Stimulated activated CD4-positive, alpha-beta T cell treated with anti-CD3 and anti-CD28 coated beads, Interleukin-1b, Interleukin-23, amount 100 ng/mL, for 48 hours (primary cell): ENCODE results near the gene HNRNPLL.
"Not testable (repeated sequence)": the region's sequence is repeated elsewhere in the genome, so short reads cannot be mapped to it uniquely, and the experiment has no call there.

Experiments
- DNase-seq: peaks from one replicate; pipeline ENCODE4 v3.0.0-alpha.2; 2020

The HNRNPLL gene

DNA sequence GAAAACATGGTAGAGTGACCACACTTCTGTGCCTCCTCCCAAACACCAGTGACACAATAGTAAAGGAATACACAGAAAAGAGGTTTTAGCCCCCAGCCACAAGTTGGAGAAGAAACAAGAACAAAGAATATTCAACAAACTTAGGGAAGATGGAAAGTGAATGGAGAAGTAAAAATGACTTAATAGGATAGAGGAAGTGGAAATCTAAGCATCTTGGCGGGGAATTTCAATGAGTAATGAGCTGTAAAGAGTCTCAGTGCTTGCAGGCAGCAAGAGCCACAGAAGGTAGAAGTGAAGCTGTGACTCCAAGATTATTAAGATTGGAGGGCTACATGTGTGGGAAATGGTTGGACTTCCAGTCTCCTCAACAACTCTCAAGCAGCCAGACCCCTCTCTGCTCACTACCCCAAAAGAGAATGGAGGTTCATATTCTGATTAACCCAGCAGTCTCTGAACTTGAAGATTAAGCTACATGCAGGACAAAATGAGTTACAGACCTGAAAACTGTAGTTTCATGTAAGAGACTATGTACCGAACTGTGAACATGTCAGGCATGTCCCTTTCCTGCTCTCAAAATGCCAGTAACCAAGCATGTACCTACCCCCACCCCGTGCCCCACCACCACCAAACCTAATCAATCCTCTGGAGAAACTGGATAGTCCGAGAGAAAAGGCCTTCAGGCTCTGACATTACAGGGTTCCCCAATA, 16.9 kb upstream of the HNRNPLL start:
- DNase-seq = no peak

DNA sequence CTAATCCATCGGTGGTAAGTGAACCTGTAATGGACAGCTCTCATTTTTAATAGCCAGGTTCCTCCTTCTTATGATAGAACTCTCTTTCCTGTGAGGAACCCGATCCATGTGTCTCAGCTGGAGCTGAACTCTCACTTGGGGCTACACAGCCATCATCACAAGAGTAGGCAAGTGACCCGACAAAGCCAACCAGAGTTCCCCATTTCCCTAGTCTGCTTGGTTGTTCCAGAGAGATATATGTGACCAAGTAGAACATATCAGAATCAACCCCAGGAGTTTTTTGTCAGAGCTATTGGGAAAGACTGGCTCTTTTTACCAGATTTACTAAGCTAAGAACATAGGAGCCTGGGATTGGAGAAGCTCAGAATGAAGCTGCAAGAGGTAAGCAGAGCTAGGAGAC, 14.6 kb upstream of the HNRNPLL start:
- no peak for DNase-seq

DNA sequence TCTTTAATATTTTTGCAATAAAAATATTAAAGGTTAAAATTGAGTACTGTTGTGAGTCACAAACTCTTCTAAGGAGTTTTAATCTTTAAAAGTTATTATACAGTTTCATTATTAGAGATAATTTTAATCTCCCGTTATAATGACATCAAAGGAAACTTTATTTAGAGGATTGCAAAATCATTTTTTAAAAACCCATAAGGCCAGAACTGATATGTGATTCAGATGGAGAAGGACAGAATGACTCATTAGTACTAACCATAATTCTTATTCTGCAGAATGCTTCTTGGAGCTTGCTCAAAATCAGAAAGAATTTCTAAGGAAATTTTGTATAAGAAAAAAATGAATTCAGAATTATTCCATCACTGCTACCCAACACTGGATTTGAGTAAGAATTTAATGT, 12.5 kb upstream of the HNRNPLL start:
- DNase-seq = no peak

DNA sequence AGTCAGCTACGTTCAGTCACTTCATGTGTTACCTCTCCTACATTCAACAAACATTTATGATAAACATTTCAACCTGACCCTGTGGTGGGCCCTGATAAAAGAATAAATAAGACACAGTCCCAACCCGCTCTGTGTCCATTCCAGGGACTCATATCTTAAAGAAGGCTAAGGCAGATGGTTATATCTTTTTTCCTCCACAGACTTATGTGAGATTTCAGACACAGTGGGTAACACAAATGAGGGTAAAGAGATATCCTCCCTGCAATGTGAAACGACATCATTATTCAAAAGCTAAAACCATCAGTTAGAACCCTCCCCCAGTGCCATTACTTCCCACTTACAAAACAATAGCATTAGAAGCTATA, 11.1 kb upstream of the HNRNPLL start:
- no peak for DNase-seq

DNA sequence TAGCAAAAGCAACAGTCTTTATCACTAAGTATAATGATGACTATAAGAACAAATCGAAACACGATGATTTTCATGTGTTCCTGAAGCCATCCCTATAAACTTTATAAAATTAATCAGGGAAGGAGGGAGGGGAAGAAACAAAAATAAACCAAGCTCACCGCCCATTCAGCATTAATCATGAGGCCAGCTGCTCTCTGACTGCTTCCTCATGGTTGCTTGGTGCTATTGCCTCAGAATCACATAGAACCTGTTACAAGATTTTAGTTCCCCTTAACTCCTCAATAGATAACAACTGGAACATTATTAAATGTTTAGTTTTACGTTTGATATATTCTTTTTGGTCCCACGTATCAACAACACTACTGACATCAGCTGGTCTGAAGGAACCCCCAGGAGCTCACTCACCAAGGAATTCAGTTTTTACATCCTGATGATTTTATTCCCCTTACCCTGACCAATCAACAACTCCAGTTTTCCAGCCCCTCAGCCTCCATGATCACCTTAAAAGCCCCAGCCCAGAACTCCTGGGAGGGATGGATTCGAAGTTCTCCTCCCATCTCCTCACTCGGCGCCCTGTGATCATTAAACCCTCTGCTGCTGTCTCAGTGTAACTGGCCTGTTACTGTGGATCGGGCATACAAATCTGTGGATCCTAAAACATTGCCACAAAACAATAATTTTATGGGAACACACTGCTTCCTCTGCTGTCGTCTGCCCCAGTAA, 10.6 kb upstream of the HNRNPLL start:
- DNase-seq = no peak

DNA sequence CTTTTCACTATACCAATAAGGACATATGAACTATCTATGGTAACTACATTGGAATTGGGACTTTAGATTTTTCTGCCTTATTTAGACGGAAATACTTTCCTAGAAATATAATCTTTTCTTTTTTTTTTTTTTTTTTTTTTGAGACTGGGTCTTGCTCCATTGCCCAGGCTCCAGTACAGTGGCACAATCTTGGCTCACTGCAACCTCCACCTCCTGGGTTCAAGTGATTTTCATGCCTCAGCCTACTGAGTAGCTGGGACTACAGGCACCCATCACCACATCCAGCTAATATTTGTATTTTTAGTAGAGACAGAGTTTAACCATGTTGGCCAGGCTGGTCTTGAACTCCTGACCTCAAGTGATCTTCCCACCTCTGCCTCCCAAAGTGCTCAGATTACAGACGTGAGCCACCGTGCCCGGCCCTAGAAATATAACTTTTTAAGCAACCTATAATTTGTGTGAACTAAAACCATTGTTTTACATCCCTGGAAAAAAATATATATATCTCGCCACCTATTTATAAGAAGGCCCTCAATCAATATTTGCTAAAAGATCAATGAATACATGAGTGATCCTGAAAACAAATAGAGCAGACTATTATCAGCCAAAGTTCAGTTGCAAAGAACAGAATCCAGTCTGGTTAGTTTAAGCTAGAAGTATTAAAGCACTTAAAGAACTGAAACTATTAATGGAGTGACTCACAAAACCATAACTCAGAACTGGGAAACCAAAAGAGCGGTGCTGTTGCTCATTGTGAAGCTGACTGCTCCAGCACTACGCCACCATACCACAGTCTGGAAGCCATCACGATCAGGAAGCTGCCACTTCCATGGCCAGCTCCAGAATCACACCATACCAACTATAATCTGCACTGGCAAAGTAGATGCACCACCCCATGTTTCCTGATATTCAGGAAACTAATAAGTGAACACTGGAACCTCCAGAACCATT, 8.4 kb upstream of the HNRNPLL start:
- DNase-seq = peak; percentile 46

DNA sequence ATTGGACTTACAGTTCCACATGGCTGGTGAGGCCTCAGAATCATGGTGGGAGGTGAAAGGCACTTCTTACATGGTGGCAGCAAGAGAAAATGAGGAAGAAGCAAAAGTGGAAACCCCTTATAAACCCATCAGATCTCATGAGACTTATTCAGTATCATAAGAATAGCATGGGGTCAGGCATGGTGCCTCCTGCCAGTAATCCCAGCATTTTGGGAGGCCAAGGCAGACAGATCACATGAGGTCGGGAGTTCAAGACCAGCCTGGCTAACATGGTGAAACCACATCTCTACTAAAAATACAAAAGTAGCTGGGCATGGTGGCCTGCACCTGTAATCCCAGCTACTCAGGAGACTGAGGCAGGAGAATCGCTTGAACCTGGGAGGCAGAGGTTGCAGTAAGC, 6.5 kb upstream of the HNRNPLL start:
- not testable (repeated sequence) for DNase-seq

DNA sequence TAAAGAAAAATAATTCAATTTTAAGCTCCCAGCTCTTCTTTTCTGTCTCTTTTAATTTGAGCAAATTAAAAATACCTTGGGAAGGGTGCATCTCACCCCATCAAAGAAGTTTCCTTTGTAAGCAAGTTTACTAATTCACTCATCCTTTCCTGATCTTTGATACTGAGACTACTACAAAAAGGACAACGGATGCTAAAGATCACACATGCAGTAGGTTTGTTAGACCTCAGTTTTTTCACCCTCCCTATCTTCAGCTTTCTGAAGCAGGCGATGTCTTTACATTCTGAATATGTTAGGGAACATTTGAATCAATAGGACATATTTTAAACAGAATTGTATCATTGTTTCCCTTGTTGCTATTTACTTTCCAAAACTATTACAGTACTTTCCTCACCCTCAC, 6.0 kb upstream of the HNRNPLL start:
- DNase-seq = no peak

DNA sequence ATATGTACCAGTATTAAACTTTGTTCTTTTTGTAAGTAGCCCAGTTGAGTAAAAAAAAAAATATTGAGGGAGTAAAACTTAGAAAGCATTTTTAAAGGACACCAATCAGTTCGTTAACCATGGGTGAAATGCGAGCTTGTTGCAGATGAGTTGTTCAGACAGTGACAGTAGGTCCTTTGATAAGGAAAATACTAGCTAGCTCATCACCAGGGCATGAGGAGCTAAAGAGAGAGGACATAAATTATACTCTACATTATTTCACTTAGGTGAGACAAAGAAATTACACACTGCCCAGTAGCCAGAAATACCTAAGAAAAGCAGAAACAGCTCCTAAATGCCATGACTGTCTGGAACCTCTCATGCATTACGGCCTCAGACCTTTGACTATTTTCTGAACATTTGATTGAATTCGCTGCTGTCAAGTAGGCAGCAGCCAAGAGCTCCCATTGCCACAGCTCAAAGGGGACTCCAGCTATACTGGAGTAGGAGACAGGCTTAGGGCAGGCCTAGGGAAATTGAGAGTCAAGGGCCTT, 2.6 kb upstream of the HNRNPLL start:
- no peak for DNase-seq

DNA sequence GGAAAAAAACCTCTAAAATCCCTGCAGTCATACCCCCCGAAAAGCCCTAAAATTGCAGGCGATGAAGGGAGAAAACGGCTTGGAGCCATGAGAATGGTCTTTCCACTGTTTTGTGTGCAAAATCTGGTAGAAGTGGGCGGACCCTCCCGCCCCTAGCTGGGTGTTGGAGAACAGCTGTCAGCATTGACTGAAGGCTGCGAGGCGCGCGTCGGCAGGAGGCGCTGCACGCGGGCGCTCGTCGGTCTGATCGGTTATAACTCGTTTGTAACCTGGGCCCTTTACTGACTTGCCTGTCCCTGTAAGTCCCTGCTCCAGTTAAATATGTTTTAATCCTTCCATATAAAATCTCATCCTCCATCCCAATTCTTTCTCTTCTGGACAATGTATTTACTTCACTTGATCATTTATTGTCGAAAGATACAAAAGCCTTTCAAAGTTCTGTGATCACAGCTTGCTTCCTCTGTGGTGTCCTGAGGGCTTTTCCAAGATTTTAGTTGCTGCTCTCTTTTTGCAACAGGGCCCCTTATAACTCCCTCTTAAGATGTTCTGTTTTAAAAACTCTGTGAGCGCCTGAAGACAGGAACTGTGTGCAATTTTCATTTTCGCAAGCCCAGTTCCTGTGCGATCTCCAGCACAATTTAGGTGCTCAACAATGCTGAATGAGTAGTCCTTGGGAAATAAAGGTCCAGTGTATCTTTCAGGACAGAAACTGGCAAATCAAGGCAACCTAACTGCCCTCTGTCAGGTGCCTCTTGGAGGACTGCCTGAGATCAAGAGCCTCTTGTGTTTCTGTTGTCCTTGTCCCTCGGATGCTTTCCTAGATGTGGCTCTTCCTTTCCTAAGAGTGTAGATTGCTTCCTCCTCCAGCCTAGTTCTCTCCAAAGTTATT, 918 bp upstream of the HNRNPLL start:
- peak; percentile 84 for DNase-seq

DNA sequence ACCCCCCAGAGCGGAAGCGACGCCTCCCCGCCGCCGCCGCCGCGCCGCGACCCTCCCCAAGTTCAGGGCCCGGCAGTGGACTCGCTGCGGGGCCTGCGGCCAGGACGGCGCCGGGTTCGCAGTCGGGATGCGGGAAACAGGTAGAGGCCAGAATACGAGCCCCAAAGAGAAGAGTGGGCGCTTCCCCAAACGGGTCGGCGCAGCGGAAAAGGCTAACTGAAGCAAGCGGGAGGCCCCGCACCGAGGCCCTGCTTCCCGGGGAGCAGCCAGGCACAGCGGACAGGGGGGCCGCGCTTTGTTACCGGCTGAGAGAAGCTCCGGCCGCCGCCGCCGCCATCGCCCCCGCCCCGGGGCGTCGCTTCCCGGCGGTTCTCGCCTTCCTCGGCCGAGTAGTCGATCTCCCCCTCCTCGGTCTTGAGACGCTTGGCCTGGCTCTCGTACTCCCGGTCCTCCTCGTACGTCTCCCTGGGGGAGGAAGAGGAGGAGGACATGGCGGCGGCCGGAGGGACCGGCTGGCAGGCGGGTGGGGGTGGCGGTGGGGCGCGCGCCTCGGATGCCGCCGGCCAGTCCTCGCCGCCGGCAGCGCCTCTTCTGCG, 494 bp downstream of the HNRNPLL start:
- peak; percentile 31 for DNase-seq

DNA sequence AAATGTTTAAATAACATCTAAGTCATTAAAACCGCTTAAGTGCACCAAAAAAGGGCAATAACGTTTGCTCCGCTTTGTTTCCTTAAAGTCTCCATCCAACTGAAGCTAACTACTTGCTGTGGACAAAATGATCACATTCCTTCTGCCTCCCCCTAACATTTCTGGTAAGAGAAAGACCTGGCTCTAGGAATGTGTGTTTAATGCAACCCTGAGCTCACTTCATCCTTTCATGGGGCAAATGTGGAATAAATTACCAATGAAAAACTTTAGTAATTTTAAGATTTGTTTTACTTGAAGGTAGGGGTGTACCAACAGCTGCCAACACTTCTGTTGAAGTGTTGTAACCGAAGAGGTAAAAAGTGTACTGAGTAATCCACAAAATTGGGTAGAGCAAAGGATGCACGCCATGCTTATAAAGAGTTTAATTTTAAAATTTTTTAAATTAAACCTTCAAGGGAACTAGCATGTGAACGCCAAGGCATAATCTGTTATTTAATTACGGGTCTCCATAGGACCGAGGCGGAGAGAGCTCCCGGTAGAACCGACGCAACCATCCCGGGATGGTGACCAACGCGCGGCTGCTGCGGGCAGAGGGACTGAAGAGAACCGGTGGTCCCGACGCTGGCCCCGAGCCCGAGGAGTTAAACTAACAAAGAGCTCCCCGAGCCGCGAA, 1.1 kb downstream of the HNRNPLL start:
- DNase-seq = no peak

DNA sequence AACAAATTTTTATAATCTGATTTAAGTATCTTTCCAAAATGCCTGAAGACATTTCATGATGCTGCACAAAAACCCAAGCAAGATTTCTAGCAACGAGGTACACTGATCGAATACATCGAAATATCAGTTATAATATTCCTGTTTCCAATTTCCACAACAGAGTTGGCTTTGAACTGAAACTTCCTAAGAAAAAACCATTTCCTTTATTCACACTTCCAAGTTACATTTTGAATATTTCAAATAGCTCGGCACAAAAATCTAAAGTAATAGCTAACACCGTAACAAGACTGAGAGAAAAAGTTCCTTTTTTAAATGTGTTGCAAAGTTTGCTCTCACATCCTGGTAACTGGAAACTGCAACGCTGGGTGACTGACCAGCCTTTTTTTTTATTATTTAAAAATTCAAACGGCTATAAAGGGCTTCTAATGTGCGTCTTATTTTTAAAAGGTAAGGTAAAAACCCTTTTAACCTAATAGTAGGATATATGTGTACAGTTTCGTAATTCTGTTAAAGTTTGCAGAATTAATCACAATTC, 1.7 kb downstream of the HNRNPLL start:
- DNase-seq = no peak

DNA sequence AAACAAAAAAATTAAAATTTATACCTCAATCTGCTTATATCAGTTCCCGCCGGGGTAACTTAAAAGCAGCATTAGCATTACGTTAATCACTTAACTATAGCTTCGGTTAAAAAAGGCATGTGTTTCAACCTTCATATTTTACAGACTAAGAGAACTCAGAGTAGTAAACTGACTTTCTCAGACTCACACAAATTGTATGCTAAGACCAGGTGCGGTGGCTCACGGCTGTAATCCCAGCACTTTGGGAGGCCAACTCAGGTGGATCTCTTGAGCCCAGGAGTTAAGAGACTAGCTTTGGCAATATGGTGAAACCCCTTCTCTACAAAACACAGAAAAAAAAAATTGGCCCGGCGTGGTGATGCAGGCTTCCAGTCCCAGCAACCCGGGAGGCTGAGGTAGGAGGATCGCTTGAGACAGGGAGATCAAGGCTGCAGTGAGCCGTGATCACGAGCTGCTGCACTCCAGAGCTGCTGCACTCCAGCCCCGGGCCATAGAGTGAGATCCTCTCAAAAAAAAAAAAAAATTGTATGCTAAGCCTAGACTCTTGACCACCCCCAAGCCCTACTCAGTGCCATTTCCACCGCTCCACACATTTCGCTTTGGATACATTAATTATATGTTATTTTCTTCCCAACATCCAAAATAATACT, 2.4 kb downstream of the HNRNPLL start:
- DNase-seq = no peak

DNA sequence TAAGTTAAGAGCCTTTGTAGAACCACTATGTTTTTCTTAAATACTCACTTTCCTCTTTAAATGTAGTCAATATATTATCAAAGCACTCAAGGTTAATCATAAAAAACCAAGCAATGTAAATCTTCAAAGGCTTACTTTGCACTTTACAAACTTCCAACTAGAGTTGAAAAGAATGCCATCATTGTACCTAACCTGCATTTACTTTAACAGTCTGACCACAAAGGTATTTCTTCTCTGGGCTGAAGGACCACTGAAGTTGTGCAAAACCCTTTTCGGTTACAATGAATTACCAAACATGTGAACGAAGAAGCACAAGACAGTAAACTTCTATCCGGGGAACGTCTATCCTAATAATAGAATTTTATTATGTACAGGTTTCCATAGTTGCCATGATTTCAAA, 3.0 kb downstream of the HNRNPLL start:
- DNase-seq = no peak

DNA sequence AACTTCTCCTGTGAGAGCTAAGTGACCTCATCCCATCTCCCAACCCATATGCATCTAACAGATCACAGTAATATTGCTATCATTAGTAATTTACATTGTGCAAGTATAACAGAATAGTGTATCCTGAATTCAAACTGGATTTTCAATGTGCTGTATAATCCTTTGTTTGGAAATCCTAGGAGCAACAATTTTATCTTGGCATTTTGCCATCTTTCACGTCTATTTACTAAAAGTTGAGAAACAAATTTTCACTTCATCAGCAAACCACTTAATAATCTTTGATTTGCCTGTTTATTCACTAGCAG, 3.8 kb downstream of the HNRNPLL start:
- no peak for DNase-seq

DNA sequence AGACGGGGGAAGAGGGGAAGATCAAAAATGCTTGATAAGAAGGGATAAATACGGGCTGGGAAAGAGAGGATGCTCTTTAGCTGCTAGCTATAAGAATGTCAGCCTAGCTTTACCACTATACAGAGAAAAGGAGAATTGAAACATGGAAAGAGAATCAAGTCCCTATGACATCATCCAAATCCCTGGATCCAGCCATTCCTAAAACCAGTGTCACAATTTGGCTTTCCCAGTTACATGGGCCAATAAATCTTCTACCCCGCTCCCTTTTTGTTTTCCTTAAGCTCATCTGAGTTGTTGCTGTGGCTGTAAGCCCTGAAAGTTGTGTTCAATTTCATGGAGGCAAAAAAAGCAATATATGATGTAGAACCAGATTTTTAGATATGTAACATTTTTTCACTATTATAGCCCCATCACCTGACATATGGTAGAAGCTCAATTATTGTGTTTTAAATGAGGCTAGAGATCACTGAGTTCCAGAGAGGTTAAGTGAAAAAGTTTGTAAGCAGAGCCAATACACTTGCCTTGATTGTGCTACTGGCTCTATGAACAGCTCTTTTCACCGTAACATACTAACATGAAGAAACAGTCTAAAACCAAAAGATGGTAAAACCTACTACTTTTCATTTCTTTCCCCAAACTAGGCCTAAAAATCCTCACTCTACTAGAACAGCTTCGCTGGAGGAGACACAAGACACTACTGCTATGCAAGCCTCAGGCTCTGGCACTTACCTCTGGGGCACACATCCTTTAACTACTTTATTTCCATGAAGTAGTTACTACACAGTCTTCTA, 4.3 kb downstream of the HNRNPLL start:
- no peak for DNase-seq

DNA sequence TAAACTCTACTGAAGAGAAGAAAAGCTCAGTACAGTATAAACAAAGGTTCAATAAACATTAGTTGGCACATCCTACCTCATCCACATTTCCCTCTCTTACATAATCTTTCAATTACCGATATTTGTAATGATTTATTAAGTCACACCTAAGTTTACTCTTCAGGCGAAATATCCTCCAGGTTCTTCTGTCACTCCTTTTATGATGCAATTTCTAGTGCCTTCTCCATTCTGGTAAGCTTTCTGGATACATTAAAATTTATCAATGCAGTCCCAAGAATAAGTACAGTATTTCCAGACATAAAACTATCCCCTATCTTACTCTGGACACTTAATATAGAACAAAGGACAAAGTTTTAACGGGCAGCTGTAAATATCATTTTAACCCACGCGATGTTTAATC, 5.6 kb downstream of the HNRNPLL start:
- DNase-seq = no peak

DNA sequence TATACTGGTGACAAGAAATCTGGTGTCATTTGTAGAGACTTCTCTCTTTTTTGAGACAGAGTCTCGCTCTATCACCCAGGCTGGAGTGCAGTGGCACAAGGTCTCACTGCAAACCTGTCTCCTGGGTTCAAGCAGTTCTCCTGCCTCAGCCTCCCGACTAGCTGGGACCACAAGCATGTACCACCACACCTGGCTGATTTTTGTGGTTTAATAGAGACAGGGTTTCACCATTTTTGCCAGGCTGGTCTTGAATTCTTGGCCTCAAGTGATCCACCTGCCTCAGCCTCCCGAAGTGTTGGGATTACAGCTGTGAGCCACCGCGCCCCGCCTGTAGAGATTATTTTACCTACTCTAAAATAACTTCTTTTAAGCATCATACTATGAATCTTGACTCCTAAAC, 6.5 kb downstream of the HNRNPLL start:
- no peak for DNase-seq

DNA sequence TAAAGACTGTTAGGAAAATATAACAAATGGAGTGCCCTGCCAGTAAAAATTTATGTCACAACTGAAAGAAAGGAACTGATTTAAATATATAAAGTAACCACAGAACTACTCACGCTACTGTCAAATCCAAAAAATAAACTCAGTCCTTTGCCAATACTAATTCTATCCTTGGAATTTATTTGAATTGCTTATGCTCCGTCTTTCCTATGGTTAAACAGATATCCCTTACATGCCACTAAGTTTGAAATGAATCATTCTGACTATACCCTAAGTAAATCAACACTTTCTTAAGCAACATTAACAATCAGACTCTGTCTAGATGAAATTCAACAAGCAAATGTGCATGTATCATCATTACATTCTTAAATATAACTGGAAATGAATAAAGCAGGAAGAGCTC, 9.8 kb downstream of the HNRNPLL start:
- no peak for DNase-seq
